Limb (tissue), 2 donors: ENCODE results near the gene PPIA.
"Not testable (repeated sequence)": the region's sequence is repeated elsewhere in the genome, so short reads cannot be mapped to it uniquely, and the experiment has no call there.

ENCODE experiments used
- DNase-seq, 2 donors: peaks; one replicate each; pipeline ENCODE4 v3.0.0-alpha.2; 2016; ENCODE audit errors: extremely low spot score in 2 of 2

PPIA gene

DNA sequence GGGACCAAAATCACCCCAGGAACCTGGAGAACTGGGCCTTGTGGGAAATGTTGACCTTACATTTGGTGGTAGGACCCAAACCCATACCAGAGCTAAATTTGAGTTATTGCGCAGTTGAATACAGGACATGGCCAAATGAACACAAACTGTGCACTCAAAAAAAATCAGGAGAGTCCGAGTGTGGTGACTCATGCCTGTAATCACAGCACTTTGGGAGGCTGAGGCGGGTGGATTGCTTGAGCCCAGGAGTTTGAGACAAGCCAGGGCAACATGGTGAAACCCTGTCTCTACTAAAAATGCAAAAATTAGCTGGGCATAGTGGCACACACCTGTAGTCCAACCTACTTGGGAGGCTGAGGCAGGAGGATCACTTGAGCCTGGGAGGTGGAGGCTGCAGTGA lies 11.3 kb upstream of the PPIA start:
- DNase-seq = not testable (repeated sequence)

DNA sequence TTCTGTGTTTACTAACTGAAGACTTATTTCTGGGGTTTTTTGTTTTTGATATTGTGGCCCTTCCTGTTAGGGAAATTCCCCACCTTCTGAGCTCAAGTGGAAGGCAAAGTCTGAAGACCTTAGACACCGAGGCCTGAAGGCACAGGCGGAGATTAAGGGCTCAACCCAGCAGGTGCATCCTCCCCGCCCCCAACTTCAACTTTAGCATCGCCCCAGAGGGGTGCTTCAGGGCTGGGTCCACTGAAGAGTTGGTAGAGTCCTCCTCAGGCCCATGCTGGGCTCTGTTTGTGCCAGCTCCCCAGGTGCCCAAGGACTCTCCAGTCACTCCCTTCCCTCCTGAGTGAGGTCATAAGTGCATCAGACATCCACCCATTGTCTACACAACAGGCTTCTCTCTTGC lies 9.4 kb upstream of the PPIA start:
- DNase-seq = no peak

DNA sequence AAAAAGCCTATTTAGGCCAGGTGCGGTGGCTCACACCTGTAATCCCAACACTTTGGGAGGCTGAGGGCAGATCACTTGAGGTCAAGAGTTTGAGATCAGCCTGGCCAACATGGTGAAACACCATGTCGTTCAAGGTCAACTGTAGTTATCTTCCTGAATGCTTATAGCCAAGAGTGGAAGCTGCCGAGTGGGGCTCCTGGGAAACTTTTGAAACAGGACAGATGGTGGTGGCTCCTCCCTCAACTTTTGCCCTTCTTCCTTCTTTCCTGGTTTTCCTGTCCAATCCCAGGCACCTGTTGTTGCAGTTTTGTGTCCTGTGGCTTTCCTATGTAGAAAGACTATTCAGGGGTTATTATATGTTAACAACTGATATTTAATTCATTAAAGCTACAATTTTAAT lies 8.7 kb upstream of the PPIA start:
- no peak for DNase-seq

DNA sequence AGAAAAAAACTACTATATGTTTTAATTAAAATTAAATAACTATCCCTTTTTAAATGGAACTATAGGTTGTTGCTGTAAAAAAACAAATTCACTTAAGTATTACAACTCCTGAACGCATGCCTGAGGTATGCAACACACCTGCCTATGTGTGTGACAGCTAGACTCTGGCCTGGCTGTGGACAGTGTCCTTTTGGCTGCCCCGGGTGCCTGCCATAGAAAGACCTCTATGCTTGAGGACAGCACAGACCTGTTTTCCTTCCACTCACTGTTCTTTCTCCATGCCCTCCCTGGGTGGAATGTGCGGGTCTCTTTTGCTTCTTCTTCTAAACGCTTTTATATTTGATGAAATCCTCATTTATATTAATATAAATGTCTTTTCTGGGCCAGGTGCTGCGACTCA lies 6.5 kb upstream of the PPIA start:
- no peak for DNase-seq

DNA sequence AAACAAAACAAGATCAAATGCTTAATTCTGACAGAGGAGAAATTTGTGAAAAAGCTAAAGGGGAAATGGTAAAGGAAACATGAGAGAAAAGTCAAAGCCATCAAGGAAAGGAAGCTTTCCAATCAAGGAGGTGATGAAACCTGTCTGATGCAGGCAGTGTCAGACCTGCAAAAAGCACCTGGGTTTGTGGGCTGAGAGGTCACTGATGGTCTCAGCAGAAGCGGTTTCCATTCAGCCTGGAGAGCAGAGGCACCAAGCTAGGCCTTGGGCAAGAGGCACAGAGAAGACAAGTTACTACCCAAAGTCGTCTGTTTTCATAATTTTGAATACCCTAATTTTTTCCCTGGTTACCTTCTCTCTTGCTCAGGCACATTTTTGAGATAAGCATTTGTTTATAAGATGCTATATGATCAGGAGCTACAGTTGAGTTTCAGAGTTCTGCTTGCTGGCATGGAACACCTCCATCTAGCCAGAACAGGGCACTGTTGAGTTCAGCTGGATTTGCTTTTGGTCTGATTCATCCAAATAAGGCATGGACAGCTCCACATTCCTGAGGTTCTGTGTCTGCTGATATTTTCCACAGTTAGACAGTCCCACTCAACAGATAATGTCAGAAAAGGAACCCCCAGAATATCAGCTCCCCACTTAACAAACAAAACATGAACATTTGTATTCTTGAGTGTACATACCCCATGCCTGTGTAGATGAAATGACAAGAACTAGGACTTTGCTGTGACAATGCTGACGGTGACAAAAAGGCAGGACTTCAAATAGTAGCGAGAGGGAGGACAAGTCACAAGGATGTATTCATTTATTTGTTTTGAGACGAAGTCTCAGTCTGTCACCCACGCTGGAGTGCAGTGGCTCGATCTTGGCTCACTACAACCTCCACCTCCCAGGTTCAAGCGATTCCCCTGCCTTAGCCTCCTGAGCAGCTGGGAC lies 4.9 kb upstream of the PPIA start:
- DNase-seq = peak in 1 of 2 donors; percentile 2

DNA sequence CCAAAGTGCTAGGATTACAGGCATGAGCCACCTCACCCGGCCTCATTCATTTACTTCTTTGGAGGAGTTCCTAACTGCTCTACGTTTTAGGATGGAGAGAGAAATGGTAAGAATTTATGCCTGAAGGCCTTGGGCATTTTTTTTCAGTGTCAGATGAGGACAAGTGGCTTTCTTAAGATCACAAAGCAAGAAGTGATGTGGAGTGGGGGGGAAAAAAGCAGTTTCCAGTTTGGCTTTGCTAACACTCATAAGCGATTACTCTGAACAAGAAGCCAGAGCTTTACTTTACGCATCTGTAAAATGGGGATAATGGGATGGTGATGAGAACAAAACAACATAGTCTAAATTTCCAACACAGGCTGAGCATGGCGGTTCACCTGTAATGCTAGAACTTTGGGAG lies 2.6 kb upstream of the PPIA start:
- DNase-seq = no peak

DNA sequence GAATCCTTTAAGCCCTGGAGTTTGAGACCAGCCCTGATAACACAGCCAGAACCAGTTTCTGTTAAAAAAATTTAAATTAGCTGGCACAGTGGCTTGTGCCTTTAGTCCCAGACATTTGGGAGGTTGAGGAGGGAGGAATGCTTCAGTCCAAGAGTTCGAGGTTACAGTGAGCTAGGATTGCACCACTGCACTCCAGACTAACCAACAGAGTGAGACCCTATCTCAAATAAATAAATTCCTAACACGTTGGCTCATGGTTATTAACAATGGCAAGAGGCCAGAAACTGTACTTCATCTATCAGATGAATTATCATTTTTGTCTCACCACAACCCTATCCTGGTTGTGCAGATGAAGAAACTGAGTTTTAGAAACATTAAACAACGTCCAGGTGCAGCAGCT lies 2.1 kb upstream of the PPIA start:
- DNase-seq = no peak

DNA sequence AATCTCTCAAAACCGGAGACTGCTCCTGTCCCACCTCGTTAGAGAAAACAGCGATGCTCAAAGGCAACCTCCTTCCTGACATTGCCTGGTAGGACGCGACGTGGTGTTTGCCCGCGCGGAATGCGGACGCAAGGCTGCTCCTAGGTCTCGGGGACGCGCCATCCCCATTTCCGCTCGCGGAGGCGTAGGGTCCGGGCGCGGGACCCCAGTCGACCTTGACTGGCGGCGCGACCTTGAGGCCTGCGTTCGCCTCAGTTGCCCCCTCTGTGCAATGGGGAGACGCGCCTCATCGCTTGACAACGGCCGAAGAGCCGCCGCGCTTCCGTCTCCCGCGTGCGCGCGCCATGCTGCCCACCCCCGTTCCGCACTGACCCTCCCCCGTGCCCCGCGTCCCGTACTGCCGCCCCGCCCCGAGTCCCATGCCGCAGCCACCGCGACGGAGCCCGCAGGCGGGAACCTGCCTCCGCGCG lies 412 bp upstream of the PPIA start:
- DNase-seq = no peak

DNA sequence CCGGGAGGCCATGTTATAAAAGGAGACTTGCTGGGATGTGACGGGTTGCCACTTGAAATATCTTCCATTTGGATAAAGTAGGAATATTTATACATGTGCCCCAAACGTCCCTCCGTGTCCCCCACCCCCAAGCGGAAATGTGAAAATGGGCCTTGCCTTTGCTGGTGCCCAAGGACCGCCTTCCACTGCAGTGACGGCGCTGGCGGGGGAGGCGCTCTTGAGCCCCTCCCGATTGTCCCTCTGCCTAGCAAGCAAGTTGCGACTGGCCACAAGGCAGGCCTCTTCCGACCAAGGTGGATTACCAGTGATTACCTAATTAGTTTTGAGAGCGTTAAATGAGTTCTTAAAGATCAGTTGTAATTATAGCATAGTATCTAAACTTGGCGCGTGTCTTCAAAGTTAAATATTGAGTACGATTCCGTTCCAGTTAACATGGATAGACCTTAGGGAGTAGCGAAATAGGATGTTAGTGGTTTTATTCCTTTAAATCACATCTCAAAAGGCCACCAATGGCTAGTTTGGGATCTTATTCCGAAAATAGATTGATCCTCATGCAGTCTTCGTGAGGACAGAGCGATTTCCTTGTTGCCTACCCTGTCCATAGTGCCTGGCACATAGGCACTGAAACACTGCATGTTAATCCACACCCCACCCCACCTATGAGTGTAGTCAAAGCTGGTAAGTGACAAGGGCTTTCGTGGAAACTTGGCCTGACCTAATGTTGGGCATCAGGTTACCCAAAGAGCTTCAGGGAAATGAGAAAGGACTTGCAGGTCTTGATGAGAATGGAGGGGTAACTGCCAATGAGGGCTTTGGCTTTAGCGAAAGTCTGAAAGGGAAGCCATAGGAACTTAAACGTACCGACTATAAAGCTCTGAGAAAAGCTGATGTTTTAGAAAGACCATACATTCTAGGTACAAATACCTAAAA lies 1.1 kb downstream of the PPIA start:
- DNase-seq = peak; percentile 90 to 92

DNA sequence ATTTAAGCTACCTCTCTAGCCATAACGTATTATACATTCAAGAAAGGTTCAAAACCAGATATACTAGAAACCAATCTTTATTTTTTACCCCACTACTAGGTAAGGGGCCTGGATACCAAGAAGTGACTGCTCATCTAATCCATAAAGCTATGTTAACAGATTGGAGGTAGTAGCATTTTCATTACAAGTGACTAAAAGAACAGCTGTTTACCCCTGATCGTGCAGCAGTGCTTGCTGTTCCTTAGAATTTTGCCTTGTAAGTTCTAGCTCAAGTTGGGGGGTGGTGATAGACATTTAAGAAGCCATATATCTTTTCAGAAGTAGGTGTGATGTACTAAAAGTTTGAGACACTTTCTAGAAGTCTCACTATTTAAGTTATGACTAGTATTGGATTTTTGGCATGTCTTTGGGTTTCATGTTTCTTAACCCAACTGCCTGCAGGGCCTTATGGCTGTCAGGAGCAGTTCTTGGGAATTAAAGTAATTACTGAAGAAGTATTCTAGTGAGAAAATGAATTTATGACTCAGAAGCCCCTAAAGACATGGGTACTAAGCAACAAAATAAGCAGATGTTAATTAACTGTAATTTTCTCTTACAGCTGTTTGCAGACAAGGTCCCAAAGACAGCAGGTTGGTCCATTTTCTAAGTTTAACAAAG lies 2.3 kb downstream of the PPIA start:
- no peak for DNase-seq

DNA sequence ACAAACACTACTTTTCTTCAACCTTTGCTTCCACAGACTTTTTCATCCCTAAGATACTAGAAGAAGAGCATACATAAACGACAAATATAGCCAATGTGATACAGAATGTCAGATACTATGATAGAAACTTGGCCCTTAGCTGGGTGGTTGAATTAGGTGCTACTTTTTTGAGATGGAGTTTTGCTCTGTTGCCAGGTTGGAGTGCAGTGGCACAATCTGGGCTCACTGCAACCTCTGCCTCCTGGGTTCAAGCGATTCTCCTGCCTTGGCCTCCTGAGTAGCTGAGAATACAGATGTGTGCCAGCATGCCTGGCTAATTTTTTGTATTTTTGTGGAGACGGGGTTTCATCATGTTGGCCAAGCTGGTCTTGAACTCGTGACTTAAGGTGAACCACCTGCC lies 3.5 kb downstream of the PPIA start:
- DNase-seq = no peak

DNA sequence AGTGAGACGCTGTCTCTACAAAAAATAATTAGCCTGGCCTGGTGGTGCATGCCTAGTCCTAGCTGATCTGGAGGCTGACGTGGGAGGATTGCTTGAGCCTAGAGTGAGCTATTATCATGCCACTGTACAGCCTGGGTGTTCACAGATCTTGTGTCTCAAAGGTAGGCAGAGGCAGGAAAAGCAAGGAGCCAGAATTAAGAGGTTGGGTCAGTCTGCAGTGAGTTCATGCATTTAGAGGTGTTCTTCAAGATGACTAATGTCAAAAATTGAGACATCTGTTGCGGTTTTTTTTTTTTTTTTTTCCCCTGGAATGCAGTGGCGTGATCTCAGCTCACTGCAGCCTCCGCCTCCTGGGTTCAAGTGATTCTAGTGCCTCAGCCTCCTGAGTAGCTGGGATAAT lies 5.4 kb downstream of the PPIA start:
- DNase-seq = no peak

DNA sequence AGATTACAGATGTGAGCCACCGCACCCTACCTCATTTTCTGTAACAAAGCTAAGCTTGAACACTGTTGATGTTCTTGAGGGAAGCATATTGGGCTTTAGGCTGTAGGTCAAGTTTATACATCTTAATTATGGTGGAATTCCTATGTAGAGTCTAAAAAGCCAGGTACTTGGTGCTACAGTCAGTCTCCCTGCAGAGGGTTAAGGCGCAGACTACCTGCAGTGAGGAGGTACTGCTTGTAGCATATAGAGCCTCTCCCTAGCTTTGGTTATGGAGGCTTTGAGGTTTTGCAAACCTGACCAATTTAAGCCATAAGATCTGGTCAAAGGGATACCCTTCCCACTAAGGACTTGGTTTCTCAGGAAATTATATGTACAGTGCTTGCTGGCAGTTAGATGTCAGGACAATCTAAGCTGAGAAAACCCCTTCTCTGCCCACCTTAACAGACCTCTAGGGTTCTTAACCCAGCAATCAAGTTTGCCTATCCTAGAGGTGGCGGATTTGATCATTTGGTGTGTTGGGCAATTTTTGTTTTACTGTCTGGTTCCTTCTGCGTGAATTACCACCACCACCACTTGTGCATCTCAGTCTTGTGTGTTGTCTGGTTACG lies 6.0 kb downstream of the PPIA start:
- DNase-seq = no peak

DNA sequence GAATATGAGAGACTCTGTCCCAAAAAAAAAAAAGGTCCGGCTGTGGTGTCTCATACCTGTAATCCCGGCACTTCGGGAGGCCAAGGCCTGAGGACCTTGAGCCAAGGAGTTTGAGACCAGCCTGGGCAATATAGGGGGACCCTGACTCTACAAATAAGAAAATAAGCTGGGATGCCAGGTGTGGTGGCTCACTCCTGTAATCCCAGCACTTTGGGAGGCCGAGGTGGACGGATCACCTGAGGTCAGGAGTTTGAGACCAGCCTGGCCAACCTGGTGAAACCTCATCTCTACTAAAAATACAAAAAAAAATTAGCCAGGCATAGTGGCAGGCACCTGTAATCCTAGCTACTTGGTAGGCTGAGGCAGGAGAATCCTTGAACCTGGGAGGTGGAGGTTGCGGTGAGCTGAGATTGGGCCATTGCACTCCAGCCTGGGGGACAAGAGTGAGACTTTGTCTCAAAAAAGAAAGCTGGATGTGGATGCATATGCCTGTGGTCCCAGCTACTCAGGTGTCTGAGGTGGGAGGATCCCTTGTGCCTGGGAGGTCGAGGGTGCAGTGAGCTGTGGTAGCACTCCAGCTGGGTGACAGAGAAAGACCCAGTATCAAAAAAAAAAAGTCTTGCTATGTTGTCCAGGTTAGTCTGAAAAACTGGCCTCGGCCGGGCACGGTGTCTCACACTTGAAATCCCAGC lies 7.5 kb downstream of the PPIA start:
- DNase-seq = not testable (repeated sequence)

DNA sequence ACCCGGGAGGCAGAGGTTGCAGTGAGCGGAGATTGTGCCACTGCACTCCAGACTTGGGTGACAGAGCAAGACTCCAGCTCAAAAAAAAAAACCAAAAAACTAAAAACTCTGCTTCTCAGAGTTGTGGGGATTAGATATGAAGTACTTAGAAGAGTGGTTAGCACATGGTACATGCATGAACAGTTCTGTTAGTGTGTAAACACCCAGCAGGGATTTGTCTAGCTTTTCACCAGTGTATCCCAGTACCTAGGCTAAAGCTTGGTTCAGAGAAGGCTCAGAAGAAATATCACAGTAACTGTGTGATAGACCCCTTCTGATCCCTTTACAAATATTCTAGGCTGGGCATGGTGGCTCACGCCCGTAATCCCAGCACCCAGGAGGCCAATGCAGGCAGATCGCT lies 9.5 kb downstream of the PPIA start:
- no peak for DNase-seq

DNA sequence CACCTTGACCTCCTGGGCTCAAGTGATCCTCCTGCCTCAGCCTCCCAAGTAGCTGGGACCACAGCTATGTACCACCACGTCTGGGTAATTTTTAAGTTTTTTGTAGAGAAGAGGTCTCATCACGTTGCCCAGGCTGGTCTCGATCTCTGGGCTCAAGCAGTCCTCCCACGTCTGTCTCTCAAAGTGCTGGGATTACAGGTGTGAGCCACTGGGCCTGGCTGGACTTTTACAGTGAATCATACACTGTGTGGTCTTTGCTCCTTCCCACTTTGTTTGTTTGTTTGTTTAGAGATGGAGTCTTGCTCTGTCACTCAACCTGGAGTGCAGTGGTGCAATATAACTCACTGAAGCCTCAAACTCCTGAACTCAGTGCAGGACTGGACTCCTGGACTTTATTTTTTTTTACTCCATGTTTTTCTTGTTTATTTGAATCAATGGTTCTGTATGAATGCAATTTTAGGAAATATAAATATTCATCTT lies 12.5 kb downstream of the PPIA start:
- DNase-seq = no peak

DNA sequence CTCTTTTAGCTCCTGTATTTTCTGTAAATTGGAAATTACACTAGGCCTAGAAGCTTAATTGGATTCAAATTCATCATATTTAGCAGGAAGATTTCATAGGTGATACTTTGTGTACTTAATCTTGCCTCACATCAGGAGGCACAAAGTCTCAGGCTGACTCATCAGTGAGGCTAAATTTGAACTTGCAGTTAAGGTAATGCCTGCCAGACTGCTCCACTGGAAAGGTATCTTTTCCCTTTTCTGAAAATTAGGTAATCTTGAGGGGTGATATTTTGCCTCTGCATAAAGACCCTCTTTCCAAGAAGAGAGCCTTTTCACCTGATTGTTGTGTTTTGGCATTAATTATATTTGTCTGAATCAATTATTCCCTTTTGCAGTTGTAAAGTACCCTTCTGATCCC lies 14.6 kb downstream of the PPIA start:
- DNase-seq = no peak

DNA sequence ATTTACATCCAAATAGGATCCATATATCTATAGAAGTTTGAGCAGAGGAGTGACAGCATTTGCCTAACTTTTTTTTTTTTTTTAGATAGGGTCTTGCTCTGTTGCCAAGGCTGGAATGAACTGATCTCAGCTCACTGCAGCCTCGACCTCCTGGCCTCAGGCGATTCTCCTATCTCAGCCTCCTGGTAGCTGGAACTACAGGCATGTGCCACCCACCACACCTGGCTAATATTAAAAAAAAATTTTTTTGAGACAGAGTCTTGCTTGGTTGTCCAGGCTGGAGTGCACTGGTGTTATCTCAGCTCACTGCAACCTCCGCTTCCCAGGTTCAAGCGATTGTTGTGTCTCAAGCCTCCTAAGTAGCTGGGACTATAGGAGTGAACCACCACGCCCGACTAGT lies 15.1 kb downstream of the PPIA start:
- DNase-seq = no peak

DNA sequence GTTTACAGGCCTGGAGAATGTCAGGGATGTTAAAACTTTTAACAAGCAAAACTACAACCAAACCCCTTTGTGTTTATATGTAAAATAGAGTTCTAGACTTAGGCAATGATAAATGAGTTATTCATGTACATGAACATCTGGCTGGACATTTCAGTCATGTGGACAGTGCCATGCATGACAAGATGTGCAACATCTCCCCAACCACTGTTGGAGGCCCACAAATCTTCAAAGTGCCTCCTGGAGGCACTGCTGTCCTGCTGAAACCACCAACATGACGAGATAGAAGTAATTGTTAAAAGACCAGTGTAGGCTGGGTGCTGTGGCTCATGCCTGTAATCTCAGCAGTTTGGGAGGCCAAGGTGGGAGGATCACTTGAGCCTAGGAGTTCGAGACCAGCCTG lies 18.4 kb downstream of the PPIA start:
- no peak for DNase-seq

DNA sequence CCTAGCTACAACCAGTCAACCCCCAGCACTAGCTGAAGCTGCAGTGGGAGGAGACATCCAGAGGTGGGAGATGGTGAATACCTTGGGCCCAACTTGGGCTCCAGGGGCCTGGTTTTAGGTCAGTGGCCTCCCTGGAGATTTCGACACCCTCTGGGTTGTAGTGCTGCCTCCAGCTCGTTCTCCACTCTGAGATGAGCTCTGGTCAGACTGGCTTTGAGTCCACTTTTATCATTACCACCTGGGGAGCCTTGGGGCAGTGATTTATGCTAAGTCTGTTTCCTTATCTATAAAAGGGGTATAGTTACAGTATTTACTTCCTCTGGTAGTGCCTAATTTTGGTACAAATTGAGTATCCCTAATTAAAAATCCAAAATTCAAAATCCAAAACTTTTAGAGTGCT lies 22.8 kb downstream of the PPIA start:
- no peak for DNase-seq
